ES-I3 (cell line): ENCODE measurements around the gene TCN1.
A peak's percentile ranks its signal among the peaks of the same experiment; 100 is the strongest.
"Not testable (repeated sequence)": the region's sequence is repeated elsewhere in the genome, so short reads cannot be mapped to it uniquely, and the experiment has no call there.

Source experiments
- H3K36me3 ChIP-seq: 2 replicates; pipeline ENCODE4 v1.6.1; 2013; ENCODE audit warnings: mild to moderate bottlenecking, low read length, control low read depth, moderate library complexity; ENCODE audit not compliant: insufficient read depth
- H3K4me1 ChIP-seq: 2 replicates; pipeline ENCODE4 v1.6.1; 2013; ENCODE audit warnings: mild to moderate bottlenecking, control low read depth, low read length; ENCODE audit not compliant: insufficient read depth
- H3K9ac ChIP-seq: 2 replicates; pipeline ENCODE4 v1.6.1; 2013; ENCODE audit warnings: low read depth, mild to moderate bottlenecking, low read length, moderate library complexity
- H3K9me3 ChIP-seq: 2 replicates; pipeline ENCODE4 v1.6.1; 2013; ENCODE audit warnings: mild to moderate bottlenecking, low read length, moderate library complexity; ENCODE audit not compliant: control insufficient read depth, insufficient read depth

The TCN1 gene

DNA sequence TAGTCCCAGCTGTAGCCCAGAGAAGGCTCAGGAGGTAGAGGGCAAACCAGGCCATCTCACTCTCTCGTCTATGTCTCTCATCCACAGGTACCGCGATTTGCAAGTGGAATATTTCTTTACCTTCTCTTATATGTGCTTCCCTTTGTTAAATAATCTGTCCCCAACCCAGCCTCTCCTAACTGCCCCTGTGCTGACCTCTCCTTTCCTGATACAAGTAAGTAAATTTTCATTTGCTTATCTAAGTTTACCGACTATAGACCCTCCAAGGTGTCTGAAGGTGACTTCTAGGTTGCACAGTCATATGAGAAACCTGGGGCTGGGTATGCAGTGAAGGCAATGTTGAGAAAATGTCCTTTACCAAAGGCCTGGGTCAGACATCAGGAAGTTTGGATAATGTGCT is 20.9 kb downstream of the TCN1 start, which contains the start of gene CBLIF:
CBLIF (minus strand) TSS at position 101 of the 400 bp plus-strand sequence; CDS start at position 55, 46 bp downstream.
- H3K9me3 ChIP-seq, result no peaks in the 10 kb centered on the region
- H3K4me1 ChIP-seq, result no peaks in the 10 kb centered on the region
- no peaks in the 10 kb centered on the region for H3K36me3 ChIP-seq
- no peak within 1 kb of the TSS for H3K9ac ChIP-seq

DNA sequence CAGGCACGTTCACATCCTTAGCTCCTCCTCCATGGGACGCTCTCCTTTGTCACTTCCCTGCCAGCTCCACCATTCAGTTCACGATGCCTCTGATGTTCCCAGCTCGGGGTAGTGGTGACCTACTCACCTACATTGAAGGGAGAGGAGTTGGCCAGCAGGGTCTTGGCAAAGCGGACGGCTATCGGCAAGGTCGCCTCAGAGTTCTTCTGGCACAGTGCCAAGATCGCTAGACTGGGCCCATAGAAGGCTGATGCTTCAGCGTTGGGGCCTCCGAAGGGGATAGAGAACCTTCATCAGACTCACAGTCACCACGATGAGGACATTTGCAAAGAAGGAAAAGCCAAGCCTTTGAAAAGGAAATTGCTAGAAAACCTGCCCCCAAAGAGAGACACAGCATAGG is 24.0 kb downstream of the TCN1 start:
- Histone ChIP-seq H3K9ac (no peak overlapping the region), H3K4me1 (no peaks in the 10 kb centered on the region), H3K9me3 (no peaks in the 10 kb centered on the region), H3K36me3 (no peaks in the 10 kb centered on the region)

DNA sequence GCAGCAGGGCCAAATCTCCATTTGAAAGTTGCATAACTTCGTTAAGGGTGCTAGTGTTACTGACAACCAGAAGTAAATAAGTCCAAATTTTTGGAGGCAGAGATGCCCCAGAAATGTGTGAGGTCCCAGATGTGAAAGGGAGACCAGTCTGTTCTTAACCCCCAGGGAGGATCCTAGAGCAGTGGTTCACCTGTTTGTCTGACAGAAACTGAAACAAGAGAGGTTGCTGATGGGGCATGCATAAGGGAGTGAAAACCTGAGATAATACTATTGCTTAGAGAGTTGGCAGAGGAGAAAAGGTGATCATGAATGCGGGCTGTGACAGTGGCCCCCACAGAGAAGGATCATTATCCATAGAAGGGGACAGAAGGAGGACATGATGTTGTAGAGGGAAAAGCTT is 24.8 kb downstream of the TCN1 start:
- Histone ChIP-seq H3K9ac (no peak overlapping the region), H3K4me1 (no peaks in the 10 kb centered on the region), H3K9me3 (no peaks in the 10 kb centered on the region), H3K36me3 (no peaks in the 10 kb centered on the region)

DNA sequence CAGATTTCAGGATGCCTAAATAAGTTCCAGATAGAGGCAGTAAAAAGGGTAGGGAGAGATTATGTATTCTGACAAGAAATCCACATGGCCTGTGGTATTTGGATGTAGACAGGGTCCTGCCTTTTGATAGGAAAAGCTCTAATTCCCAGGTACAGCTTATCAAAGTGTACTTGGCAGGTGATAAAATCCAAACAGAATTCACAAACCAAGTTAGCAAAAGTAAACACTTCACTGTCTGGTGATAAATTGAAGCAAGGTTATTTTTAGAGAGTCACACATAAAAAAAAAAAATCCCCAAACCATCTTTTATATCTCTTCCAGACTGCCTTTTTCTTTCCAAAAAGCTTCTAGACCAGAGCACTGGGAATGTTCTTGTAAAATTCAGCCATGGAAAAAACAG is 26.7 kb downstream of the TCN1 start:
- H3K4me1 ChIP-seq, result no peaks in the 10 kb centered on the region
- no peaks in the 10 kb centered on the region for H3K9me3 ChIP-seq
- no peak overlapping the region for H3K9ac ChIP-seq
- no peaks in the 10 kb centered on the region for H3K36me3 ChIP-seq

- no peaks in the 10 kb centered on the region for H3K4me1 ChIP-seq
- H3K9me3 ChIP-seq, result no peaks in the 10 kb centered on the region
- H3K9ac ChIP-seq, result no peak overlapping the region
- H3K36me3 ChIP-seq, result no peaks in the 10 kb centered on the region
Observed at GRCh38 chr11:59833602-59834001, 32.7 kb downstream of the TCN1 start.

DNA sequence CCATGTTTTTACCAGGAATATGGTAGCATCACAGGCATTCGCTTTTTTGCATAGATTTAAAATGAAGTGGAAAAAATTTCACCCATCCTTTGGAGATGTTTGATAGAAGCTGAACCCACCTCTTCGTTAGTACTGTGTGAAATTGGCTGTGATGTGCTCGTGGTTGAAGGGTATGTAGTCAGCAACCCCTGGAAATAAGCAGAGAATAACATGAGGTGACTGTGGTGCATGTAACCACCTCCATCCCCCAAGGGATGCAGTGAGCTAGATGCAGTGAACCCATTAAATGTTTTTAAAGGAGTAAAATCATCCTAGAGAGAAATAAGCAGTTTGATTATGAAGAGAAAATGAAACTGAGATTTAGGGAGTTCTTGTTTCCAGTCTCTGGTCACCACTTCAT is 36.9 kb downstream of the TCN1 start:
- Histone ChIP-seq H3K36me3 (no peaks in the 10 kb centered on the region), H3K9me3 (no peaks in the 10 kb centered on the region), H3K4me1 (no peaks in the 10 kb centered on the region), H3K9ac (no peak overlapping the region)

DNA sequence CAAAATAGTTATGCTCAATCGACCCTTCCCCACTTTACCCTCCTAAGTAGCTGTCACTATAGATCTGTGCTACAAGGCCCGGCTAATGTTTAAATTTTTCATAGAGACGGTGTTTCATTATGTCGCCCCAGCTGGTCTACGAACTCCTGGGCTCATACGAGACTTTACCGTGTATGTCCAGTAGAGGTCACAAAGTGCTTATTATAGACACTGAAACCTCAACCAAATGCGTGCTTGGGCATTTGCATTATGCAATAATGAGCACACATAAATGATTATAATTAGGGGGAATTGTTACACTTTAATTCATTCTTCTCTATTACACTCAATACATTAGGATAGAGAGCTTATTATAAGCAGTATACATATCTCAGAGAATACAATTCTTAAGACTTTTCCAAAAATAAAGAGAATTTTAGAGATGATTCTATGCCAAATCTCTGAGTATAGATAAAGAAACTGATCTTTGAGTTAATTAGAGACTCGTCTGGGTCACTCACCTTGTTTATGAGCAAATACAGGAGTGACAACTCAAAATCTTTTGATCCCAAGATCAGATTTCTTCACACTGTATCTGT is 43.2 kb downstream of the TCN1 start:
- no peaks in the 10 kb centered on the region for H3K36me3 ChIP-seq
- no peak overlapping the region for H3K9ac ChIP-seq
- no peaks in the 10 kb centered on the region for H3K9me3 ChIP-seq
- no peaks in the 10 kb centered on the region for H3K4me1 ChIP-seq

- Histone ChIP-seq H3K9me3 (no peaks in the 10 kb centered on the region), H3K36me3 (no peaks in the 10 kb centered on the region), H3K4me1 (peaks cover 25% of the 10 kb centered on the region), H3K9ac (no peak overlapping the region)
Observed at GRCh38 chr11:59818572-59818971, 47.7 kb downstream of the TCN1 start.

GRCh38 chr11:59816434-59816833 is 49.9 kb downstream of the TCN1 start:
- H3K9ac ChIP-seq, H3K9me3 ChIP-seq, H3K36me3 ChIP-seq: not testable (repeated sequence)
- H3K4me1 ChIP-seq, result peaks cover 25% of the 10 kb centered on the region

GRCh38 chr11:59815754-59816153 is 50.5 kb downstream of the TCN1 start:
- Histone ChIP-seq H3K36me3 (no peaks in the 10 kb centered on the region), H3K9ac (peak overlapping the region; percentile 17; the same call in 1 of the 2 replicates), H3K4me1 (peaks cover 25% of the 10 kb centered on the region), H3K9me3 (no peaks in the 10 kb centered on the region; the same call in 1 of the 2 replicates)

GRCh38 chr11:59814021-59814420 is 52.3 kb downstream of the TCN1 start:
- H3K4me1 ChIP-seq, result peaks cover 25% of the 10 kb centered on the region
- no peaks in the 10 kb centered on the region for H3K36me3 ChIP-seq
- H3K9me3 ChIP-seq, result no peaks in the 10 kb centered on the region; the same call in 1 of the 2 replicates
- H3K9ac ChIP-seq, result no peak overlapping the region

DNA sequence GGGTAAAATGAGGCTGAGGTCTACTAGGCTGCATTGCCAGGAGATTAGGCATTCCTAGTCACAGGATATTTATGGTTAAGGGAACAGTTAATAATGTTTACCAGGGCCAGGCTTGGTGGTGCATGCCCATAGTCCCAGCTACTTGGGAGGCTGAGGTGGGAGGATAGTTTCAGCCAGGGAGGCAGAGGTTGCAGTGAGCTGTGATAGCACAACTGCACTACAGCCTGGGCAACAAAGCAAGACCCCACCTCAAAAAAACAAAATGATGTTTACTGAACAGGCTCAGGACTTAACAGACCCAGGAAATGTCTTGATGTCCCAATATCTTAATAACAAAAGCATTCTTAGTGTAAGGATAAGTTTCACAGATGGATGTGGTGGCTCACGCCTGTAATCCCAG is 52.9 kb downstream of the TCN1 start:
- H3K36me3 ChIP-seq, result no peaks in the 10 kb centered on the region
- H3K9ac ChIP-seq, result no peak overlapping the region
- H3K9me3 ChIP-seq, result no peaks in the 10 kb centered on the region; the same call in 1 of the 2 replicates
- peaks cover 25% of the 10 kb centered on the region for H3K4me1 ChIP-seq

- Histone ChIP-seq H3K36me3 (peaks cover 4% of the 10 kb centered on the region), H3K9me3 (no peaks in the 10 kb centered on the region; the same call in 1 of the 2 replicates), H3K4me1 (peaks cover 25% of the 10 kb centered on the region), H3K9ac (no peak overlapping the region)
Observed at GRCh38 chr11:59812220-59812619, 54.1 kb downstream of the TCN1 start.

DNA sequence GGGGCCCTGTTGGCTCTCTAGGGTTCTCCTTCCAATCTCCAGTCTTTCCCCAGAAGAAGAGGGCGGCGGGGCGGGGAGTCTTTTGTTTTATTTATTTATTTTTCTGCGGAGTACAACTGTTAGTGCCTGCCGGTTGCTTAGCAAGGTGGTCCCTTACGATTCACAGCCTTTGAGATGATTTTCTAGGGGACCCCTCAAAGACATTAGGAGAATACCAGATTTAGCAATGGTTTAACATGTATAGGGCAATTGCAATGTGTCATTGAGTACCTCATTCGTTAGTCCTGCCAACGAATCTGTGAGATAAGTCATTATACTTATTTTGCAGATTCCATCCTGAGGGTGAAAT is 55.4 kb downstream of the TCN1 start:
- H3K36me3 ChIP-seq, result peaks cover 14% of the 10 kb centered on the region
- peaks cover 15% of the 10 kb centered on the region for H3K4me1 ChIP-seq
- peak overlapping the region; percentile 98 for H3K9ac ChIP-seq
- H3K9me3 ChIP-seq, result no peaks in the 10 kb centered on the region; the same call in 1 of the 2 replicates

DNA sequence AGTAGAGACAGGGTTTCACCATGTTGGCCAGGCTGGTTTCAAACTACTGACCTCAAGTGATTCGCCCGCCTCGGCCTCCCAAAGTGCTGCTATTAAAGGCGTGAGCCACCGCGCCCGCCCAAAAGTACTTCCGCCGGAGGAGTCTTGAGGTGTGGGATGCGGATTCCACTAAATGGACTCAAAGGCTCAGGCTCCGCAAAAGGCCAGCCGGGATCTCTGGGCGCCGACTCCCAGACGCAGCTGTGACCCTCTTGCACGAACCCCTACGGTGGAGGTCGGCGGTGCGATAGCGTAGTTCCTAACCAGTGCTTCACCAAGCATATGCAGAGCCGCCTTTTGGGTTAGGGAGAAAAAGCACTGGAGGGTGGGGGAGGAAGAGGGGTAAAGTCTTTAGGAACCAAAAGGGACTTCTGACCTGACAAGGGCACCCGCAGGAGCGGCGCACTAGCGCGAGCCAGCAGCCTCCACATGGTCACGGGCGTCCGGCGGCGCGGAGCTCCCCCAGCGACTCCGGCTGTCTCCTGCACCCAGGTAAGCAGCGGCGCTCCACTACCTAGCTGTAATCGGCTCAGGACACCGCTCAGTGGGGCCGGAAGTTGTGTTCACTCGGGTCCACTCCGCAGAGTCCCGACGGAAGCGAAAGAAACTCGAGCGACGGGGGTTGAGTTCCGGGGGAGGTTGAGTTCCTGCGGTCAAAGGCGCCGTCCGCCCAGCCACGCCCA is 55.9 kb downstream of the TCN1 start, which contains the start of gene MRPL16:
MRPL16 (minus strand) TSS at position 590 of the 722 bp plus-strand sequence; CDS start at position 470, 120 bp downstream.
- Histone ChIP-seq H3K9me3 (no peaks in the 10 kb centered on the region; the same call in 1 of the 2 replicates), H3K36me3 (peaks cover 17% of the 10 kb centered on the region), H3K9ac (peak within 1 kb of the TSS; percentile 98), H3K4me1 (peaks cover 14% of the 10 kb centered on the region)
